Activated CD8-positive, alpha-beta memory T cell treated with anti-CD3 and anti-CD28 coated beads, Interleukin-2, amount 50 U/mL, for 24 hours (primary cell): Measurements from ENCODE around the gene CRMP1.
"Not testable (repeated sequence)": the region's sequence is repeated elsewhere in the genome, so short reads cannot be mapped to it uniquely, and the experiment has no call there.

Source experiments
- DNase-seq: peaks from one replicate; pipeline ENCODE4 v3.0.0-alpha.2; 2020; ENCODE audit errors: extremely low read depth

Gene CRMP1

DNA sequence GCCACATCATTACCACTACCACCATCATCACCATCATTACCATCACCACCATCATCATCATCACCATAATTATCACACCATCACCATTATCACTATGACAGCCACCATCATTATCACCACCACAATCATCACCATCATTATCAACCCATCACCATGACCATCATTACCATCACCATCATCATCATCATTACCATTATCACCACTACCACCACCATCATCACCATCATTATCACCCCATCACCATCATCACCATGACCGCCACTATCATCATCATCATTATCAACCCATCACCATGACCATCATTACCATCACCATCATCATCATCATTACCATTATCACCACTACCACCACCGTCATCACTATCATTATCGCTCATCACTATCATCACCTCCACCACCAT, 36.5 kb downstream of the CRMP1 start:
- not testable (repeated sequence) for DNase-seq

DNA sequence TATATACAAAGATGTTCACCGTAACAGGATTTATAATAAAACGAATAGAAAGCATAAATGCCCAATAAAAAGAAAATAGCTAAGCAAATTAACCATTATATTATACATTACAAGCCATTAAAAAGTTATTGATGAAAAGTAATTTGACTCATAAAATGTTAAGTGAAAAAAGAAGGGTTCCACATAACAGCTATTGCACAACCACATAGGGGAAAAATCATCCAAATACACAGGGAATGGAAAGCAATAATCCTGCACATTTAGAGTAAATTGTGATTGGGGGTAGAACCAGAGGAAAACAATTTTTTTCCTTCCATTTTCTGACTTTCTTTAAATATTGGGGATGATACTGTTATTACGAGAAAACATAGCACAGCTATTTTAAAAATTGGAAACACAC, 38.0 kb downstream of the CRMP1 start:
- DNase-seq = no peak

- no peak for DNase-seq
Observed at GRCh38 chr4:5852523-5853202, 40.2 kb downstream of the CRMP1 start.

DNA sequence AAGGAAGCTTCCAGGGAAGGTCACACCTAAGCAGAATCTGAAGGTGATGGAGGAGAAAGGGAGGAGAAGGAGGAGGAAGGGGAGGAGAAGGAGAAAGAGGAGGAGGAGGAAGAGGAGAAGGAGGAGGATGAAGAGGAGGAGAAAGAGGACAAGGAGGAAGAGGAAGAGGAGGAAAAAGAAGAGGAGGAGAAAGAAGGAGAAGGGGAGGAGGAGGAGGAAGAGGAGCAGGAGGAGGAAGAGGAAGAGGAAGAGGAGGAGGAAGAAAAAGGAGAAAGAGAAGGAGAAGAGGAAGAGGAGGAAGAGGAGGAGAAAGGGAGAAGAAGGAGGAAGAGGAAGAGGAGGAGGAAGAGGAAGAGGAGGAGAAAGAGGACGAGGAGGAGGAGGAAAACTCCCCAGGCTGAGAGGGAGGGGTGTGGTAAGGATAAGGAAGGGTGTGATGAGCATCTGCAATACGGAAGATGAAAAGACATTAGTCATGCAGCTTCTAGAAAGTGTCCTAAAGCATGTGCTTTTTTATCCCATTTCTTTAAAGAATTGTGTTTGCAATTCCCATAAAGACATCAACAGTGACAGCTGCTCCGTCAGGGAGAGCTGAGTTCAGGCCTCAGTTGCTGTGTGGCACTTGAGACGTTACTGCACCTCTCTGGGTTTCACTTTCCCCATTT, 41.1 kb downstream of the CRMP1 start:
- no peak for DNase-seq

DNA sequence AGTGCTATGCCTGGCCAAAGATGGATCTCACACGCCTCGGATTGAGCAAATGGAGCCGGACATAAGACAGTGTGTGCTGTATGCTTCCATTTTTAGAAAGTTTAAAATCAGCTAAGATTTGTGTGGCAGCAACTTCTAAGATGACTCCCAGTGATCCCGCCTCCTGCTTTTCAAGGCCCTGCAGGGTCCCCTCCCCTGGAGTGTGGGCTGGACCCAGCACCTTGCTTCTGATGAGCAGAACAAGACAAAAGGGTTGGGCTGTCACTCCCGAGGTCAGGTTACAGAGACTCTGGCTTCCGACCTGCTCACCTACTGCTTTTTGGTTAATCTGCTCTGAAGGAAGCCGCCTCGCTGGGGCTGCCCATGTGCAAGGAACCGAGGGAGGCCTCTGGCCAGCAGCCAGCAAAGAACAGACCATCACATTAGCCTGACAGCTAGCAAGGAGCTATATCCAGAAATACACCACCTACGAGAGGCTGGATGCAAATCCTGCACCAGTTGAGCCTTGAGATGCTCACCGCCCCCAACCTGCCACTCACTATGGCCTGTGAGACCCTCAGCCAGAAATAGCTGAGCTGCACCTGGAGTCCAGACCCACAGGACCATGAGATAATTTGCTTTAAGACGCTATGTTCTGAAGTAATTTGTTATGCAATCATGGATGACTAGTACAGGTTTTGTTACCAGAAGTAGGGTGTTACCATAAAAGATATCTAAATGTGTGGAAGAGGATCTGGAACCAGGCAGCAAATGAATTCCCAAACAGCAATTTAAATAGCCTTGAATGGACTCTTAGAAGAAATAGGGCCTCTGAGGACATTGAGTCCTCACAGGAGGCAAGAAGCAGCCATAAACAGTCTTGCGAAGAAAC, 47.6 kb downstream of the CRMP1 start:
- DNase-seq = no peak

- DNase-seq = no peak
Observed at GRCh38 chr4:5843573-5844530, 49.0 kb downstream of the CRMP1 start.

- DNase-seq = no peak
Observed at GRCh38 chr4:5842456-5842855, 50.4 kb downstream of the CRMP1 start.

DNA sequence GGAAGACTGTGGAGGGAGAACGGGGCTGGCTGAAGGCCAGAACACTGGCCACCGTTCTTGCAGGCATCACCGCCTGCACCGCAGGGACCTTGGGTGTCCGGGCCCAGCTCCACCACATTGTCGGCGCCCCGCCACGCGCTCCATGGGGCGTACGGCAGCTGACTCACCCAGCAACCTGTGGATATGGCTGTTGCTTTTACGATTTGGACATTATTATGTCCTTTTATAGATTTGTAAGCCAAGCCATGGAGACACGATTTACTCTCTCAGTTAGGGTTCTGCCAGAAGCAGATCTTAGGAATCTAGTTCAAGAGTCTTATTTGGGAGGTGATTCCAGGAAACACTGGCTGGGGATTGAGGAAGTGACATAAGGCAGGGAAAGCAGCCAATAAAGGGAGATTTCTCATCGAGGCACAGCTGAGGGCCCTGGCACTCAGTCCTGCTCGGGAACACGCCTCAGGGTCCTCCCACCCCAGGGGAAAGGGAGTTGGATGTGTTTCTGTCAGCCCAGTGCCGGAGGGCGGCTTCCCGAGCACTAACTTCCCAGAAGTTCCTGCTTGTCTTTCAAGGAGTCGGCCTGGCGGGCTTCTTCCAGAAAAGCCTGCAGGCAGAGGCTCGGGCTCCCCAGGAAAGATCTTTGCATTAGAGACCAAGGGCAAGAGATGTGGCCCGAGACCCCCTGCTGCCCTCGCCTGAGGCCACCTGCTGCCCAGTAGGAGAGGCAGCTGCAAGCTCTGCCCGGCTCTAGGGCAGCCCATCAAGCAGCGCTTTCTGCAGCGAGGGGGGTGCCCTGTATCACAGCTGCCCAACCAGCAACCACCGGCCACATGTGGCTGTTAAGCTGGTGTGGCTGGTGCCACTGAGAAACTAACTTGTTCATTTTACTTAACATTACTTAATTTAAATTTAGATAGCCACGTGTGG, 52.9 kb downstream of the CRMP1 start:
- no peak for DNase-seq

- DNase-seq = no peak
Observed at GRCh38 chr4:5839332-5839731, 53.6 kb downstream of the CRMP1 start.

GRCh38 chr4:5837483-5837882, 55.4 kb downstream of the CRMP1 start:
- not testable (repeated sequence) for DNase-seq

GRCh38 chr4:5836943-5837342, 55.9 kb downstream of the CRMP1 start:
- no peak for DNase-seq

DNA sequence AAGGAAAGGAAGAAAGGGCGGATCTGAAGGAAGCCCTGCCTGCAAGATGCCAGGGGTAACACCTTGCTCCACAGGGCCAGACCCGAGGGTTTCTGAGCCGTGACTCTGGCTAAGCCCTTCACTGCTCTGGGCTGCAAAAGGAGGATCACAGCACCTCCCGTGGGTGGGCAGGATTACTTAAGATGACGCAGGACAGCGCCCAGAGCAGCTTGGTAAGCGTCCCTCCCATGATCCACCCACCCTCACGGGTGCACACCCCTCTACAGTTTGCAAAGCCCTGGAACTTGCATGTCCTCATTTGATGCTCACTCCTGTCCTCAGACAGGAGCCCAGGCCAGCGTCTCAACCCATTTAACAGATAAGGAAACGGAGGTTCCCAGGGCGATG, 64.9 kb downstream of the CRMP1 start:
- no peak for DNase-seq

GRCh38 chr4:5827108-5828004, 65.5 kb downstream of the CRMP1 start:
- no peak for DNase-seq

DNA sequence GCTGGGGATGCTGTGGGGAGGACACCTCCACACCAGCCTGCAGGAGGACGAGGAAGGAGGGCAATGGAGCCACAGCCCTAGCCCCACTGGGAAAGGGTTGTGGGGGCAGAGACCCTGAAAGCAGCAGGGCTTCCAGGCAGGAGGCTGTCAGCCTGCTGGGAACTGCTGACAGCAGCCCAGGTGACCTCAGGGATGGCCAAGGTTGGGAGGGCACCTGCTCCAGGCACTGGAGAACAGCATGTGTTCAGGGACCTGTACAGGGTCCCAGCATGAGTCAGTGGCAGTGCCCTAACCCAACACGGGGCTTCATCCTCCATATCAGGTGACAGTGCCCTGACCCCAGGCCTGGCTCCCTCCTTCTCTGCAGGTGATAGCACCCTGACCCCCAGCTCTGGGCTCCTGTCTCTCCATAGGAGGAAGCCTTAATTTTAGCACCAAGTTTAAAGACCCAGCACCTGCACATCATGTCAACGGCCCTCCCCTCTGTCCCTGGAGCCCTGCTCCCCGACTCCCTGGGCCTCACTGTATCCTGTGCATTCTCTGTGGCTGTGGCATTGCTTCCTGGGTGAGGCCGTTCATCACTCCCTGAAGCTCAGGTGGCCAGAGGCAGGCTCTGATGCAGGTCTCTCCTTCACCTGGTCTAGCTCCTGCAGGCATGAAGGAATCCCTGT, 66.3 kb downstream of the CRMP1 start:
- DNase-seq = no peak

DNA sequence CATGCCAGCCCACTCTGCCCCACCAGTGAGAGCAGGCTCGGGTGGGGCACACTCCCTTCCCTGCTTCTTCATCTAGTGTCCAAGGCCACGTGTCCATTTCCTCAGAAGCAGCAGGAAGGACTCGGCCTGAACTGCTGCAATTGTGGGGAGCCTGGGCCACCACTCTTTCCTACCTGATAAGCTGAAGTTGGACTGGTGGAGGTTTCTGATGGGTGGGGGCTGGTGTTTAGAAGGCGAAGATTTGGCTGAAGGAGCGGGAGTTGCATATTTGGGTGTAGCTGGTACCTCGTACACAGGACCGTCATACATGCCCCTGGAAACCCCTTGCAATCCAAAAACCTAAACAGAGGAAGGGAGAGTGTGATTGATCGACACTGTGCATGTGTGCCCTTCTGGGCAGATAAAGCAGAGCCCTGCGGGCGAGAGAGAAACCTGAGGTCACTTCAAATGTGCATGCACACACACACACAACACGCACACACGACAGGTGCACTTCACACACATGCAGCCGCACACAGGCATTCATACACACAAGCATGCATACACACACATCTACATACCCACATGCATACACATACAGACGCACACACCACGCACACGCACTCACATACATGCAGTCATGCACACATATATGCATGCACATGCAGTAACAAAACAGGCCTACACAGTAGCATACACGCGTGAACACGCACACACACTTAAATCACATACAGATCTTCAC, 67.4 kb downstream of the CRMP1 start:
- no peak for DNase-seq

GRCh38 chr4:5824635-5825034, 68.3 kb downstream of the CRMP1 start:
- no peak for DNase-seq

DNA sequence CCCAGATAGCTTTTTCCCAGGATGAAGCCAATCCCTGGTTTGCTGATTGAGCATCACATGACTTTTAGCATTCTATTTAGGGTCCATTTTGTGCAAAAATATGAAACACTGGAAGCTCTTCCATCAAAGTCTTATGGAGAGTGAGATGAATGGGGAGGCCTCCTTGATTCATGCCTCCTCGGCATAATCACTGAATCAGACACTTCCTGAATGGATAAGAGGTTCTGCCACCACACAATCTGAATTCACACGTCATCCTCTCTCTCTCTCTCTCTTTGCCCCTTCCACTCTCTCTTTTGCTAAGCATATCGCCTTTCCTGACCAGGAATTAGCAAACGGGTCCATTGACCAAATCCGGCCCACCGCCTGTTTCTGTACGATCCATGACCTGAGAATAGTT, 68.7 kb downstream of the CRMP1 start:
- DNase-seq = no peak

DNA sequence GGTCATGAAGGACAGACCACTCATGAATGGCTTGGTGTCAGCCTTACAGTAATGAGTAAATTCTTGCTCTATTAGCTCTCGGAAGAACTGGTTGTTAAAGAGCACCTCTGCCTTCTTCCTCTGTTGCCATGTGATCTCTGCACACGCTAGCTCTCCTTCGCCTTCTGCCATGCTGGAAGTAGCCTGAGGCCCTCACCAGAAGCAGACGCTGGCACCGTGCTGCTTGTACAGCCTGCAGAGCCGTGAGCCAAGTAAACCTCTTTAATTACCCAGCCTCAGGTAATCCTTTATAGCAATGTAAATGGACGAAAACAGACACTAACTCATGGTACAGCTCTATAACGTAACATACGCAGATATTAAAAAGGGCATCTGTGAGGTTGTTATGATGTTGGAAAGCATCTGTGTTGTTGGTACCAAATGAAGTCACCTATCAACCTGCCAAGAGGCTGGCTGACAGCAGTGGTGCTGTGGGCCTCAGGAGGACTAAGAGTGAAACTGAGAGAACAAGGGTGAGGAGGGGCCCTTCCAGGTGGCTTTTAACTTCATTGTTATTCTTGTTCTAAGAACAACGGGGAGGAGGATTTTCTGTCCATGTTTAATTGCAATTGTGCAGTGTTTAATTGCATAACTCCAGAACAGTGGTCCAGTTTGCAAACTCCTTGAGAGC, 69.2 kb downstream of the CRMP1 start:
- no peak for DNase-seq
